K562 (cell line): ENCODE results near the gene AQP11. TPM values are rescaled to one million over a fixed set of nuclear protein-coding genes. Genes with fewer than 3 reads are reported as not detected.

Experiments used
- ARID2 ChIP-seq: fragments of 450-650 bp; IDR thresholded peaks from 2 replicates; pipeline ENCODE4 v1.6.1; 2017; ENCODE audit warnings: antibody characterized with exemption, mild to moderate bottlenecking
- ARID4B ChIP-seq: sonication (generic); formaldehyde crosslinking; IDR thresholded peaks from 2 replicates; pipeline ENCODE4 v1.8.0; 2022; ENCODE audit warnings: mild to moderate bottlenecking, missing genetic modification reagents
- EHMT2 ChIP-seq: fragments of 450-650 bp; IDR thresholded peaks from 2 replicates; pipeline ENCODE4 v1.6.1; 2018; ENCODE audit warnings: antibody characterized with exemption
- ESRRA ChIP-seq: fragments of 450-650 bp; IDR thresholded peaks from 2 replicates; pipeline ENCODE4 v1.6.1; 2014; ENCODE audit warnings: low read depth, mild to moderate bottlenecking, moderate library complexity, borderline replicate concordance
- HIVEP1 ChIP-seq: fragments of 250-450 bp; sonication (Bioruptor Pico); IDR thresholded peaks from 2 replicates; pipeline ENCODE4 v1.4.0; 2020; ENCODE audit warnings: mild to moderate bottlenecking
- MTA2 ChIP-seq: fragments of 450-650 bp; IDR thresholded peaks from 2 replicates; pipeline ENCODE4 v1.6.1; 2016; ENCODE audit warnings: low read depth
- NFRKB ChIP-seq: fragments of 450-650 bp; IDR thresholded peaks from 2 replicates; pipeline ENCODE4 v1.6.1; 2016; ENCODE audit warnings: low read depth
- PHF20 ChIP-seq: fragments of 450-650 bp; IDR thresholded peaks from 2 replicates; pipeline ENCODE4 v1.6.1; 2018; ENCODE audit not compliant: partially characterized antibody
- PHF8 ChIP-seq: fragments of 200-600 bp; sonication (generic); IDR thresholded peaks from 2 replicates; pipeline ENCODE4 v1.6.1; 2012; ENCODE audit warnings: mixed run types, mild to moderate bottlenecking, inconsistent platforms, low read length, moderate library complexity, borderline replicate concordance
- SAFB2 ChIP-seq: fragments of 200-400 bp; formaldehyde crosslinking; IDR thresholded peaks from 2 replicates; pipeline ENCODE4 v1.6.1; 2018; ENCODE audit warnings: borderline replicate concordance, low read length, low read depth, moderate library complexity; ENCODE audit not compliant: severe bottlenecking
- TFAM ChIP-seq: fragments of 250-450 bp; sonication (Bioruptor Pico); conservative IDR thresholded peaks from 2 replicates; pipeline ENCODE4 v1.5.0; 2021; ENCODE audit warnings: mild to moderate bottlenecking, moderate library complexity
- THRA ChIP-seq: fragments of 450-650 bp; IDR thresholded peaks from 2 replicates; pipeline ENCODE4 v1.6.1; 2017; ENCODE audit warnings: mild to moderate bottlenecking, moderate library complexity
- U2AF2 ChIP-seq: fragments of 200-400 bp; formaldehyde crosslinking; optimal IDR thresholded peaks from 2 replicates; pipeline ENCODE3; 2017; ENCODE audit warnings: low read depth, mild to moderate bottlenecking, low read length
- ZBTB26 ChIP-seq: fragments of 450-650 bp; formaldehyde crosslinking; IDR thresholded peaks from 2 replicates; pipeline ENCODE4 v1.4.0; 2022; ENCODE audit warnings: missing genetic modification characterization
- ZNF133 ChIP-seq: fragments of 250-450 bp; sonication (Bioruptor Pico); IDR thresholded peaks from 2 replicates; pipeline ENCODE4 v1.4.0; 2020; ENCODE audit warnings: mild to moderate bottlenecking
- ZNF76 ChIP-seq: fragments of 250-450 bp; sonication (Bioruptor Pico); IDR thresholded peaks from 2 replicates; pipeline ENCODE4 v1.4.0; 2020; ENCODE audit warnings: mild to moderate bottlenecking, moderate library complexity, borderline replicate concordance
- ZSCAN32 ChIP-seq: fragments of 450-650 bp; formaldehyde crosslinking; IDR thresholded peaks from 2 replicates; pipeline ENCODE4 v1.4.0; 2020; ENCODE audit warnings: mild to moderate bottlenecking, moderate library complexity
- polyA plus RNA-seq, 8 experiments: library from polyadenylated mRNA; depleted of rRNA in 4 of 8; stranded (reverse) in 5 of 8; unstranded in 3 of 8; fragments of >200 nt; fragmentation: Nextera tagmentation in 2 of 8; fragmentation: Illumina TruSeq in 1 of 8; extraction: Ambion mirVana in 2 of 8; extraction: Trizol in 1 of 8; gene quantifications; 2 replicates each; pipeline versions ENCODE4 v1.2.1 to v1.2.3, GENCODE V29; 2011 to 2014; ENCODE audit warnings: inconsistent platforms in 1 of 8, missing spikeins in 1 of 8
- total RNA-seq, 7 experiments: library from RNA; depleted of rRNA in 6 of 7; stranded (reverse); fragments of >200 nt in 6 of 7; fragmentation: Illumina TruSeq in 2 of 7; extraction: Trizol in 2 of 7; gene quantifications; 2 replicates each; pipeline versions ENCODE4 v1.2.1 to v1.2.3, GENCODE V29; 2011 to 2021; ENCODE audit warnings: low replicate concordance in 1 of 7

The AQP11 gene
- total and polyA plus RNA-seq, 9 of the 15 experiments (the other 6 are each of a cell fraction or from before 2014, with no cell fraction given) = 0.09 to 1.0 (median 0.36) TPM

- TF ChIP-seq NFRKB (peak; percentile 95), ZNF76 (CRISPR knock-in tag) (no peak), MTA2 (peak; percentile 59; the same call in 1 of the 2 replicates), SAFB2 (no peak), ZNF133 (no peak), THRA (no peak), PHF20 (no peak), ZBTB26 (no peak), U2AF2 (no peak), TFAM (CRISPR knock-in tag) (no peak), EHMT2 (peak; percentile 79), PHF8 (peak; percentile 97), ZSCAN32 (CRISPR knock-in tag) (no peak), ESRRA (peak; percentile 88), HIVEP1 (CRISPR knock-in tag) (no peak), ARID2 (no peak), ARID4B (CRISPR knock-in tag) (peak; percentile 93)
Measured at GRCh38 chr11:77637345-77638165, 47.8 kb downstream of the AQP11 start, which contains the start of gene CLNS1A (continued).
